ENCODE measurements around the gene PLK4.
"Not testable (repeated sequence)": the region's sequence is repeated elsewhere in the genome, so short reads cannot be mapped to it uniquely, and the experiment has no call there.

Gene PLK4

GRCh38 chr4:127880763-127881562 lies at the start of gene PLK4:
Gene PLK4 (plus strand): TSS chr4:127880893. CDS start chr4:127881135, 242 bp downstream.
- peak; percentile 74 for DNase-seq

GRCh38 chr4:127832585-127832984 lies 48.1 kb upstream of the PLK4 start:
- no peak for DNase-seq

- no peak for DNase-seq
Measured at GRCh38 chr4:127843704-127844600, 36.7 kb upstream of the PLK4 start.

GRCh38 chr4:127844601-127845116 lies 36.0 kb upstream of the PLK4 start:
- no peak for DNase-seq

- DNase-seq = no peak
Measured at GRCh38 chr4:127846061-127846460, 34.6 kb upstream of the PLK4 start.

- no peak for DNase-seq
Measured at GRCh38 chr4:127846765-127847164, 33.9 kb upstream of the PLK4 start.

GRCh38 chr4:127849505-127850234 lies 31.0 kb upstream of the PLK4 start:
- no peak for DNase-seq

GRCh38 chr4:127852661-127853060 lies 28.0 kb upstream of the PLK4 start:
- no peak for DNase-seq

GRCh38 chr4:127856196-127856812 lies 24.4 kb upstream of the PLK4 start:
- DNase-seq = no peak

- no peak for DNase-seq
Measured at GRCh38 chr4:127856813-127857447, 23.8 kb upstream of the PLK4 start.

GRCh38 chr4:127857641-127858040 lies 23.1 kb upstream of the PLK4 start:
- DNase-seq = no peak

GRCh38 chr4:127868196-127868595 lies 12.5 kb upstream of the PLK4 start:
- DNase-seq = no peak

GRCh38 chr4:127870281-127870680 lies 10.4 kb upstream of the PLK4 start:
- no peak for DNase-seq

- no peak for DNase-seq
Measured at GRCh38 chr4:127870688-127871087, 10.0 kb upstream of the PLK4 start.

- DNase-seq = no peak
Measured at GRCh38 chr4:127875791-127876190, 4.9 kb upstream of the PLK4 start.

- DNase-seq = no peak
Measured at GRCh38 chr4:127881563-127881864, 821 bp downstream of the PLK4 start.

- no peak for DNase-seq
Measured at GRCh38 chr4:127888559-127888958, 7.9 kb downstream of the PLK4 start.

GRCh38 chr4:127889903-127890302 lies 9.2 kb downstream of the PLK4 start:
- no peak for DNase-seq

- no peak for DNase-seq
Measured at GRCh38 chr4:127896069-127896468, 15.4 kb downstream of the PLK4 start.

GRCh38 chr4:127896528-127896927 lies 15.8 kb downstream of the PLK4 start:
- no peak for DNase-seq

- DNase-seq = not testable (repeated sequence)
Measured at GRCh38 chr4:127899682-127900081, 19.0 kb downstream of the PLK4 start.

GRCh38 chr4:127905029-127905428 lies 24.3 kb downstream of the PLK4 start:
- DNase-seq = no peak
